ENCODE results near the gene CNN2. TPM values are rescaled to one million over a fixed set of nuclear protein-coding genes. Genes with fewer than 3 reads are reported as not detected.

CNN2 gene
- total RNA-seq, 6 experiments from 2014 or later: 483 to 579 (median 507) TPM

- Mint-ChIP-seq H3K4me3 (no peak overlapping the region), H3K27me3 (ENCODE audit: insufficient read depth) (peaks cover 15% of the 10 kb centered on the region), H3K36me3 (ENCODE audit: low read depth) (no peaks in the 10 kb centered on the region), H3K9me3 (no peaks in the 10 kb centered on the region), H3K4me1 (ENCODE audit: low read depth) (peaks cover 7% of the 10 kb centered on the region; the same call in 1 of the 2 replicates), H3K27ac (no peak overlapping the region)
- TF ChIP-seq, protein P1, sequence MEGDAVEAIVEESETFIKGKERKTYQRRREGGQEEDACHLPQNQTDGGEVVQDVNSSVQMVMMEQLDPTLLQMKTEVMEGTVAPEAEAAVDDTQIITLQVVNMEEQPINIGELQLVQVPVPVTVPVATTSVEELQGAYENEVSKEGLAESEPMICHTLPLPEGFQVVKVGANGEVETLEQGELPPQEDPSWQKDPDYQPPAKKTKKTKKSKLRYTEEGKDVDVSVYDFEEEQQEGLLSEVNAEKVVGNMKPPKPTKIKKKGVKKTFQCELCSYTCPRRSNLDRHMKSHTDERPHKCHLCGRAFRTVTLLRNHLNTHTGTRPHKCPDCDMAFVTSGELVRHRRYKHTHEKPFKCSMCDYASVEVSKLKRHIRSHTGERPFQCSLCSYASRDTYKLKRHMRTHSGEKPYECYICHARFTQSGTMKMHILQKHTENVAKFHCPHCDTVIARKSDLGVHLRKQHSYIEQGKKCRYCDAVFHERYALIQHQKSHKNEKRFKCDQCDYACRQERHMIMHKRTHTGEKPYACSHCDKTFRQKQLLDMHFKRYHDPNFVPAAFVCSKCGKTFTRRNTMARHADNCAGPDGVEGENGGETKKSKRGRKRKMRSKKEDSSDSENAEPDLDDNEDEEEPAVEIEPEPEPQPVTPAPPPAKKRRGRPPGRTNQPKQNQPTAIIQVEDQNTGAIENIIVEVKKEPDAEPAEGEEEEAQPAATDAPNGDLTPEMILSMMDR (IDR thresholded peaks at IDR 0.05): no peak
- DNase-seq: no peak
These were observed 42.8 kb downstream of the CNN2 start for GRCh38 chr19:1069009-1069779.

- Mint-ChIP-seq H3K9me3 (no peaks in the 10 kb centered on the region), H3K27ac (no peak overlapping the region), H3K4me1 (ENCODE audit: low read depth) (peaks cover 8% of the 10 kb centered on the region), H3K4me3 (no peak overlapping the region), H3K36me3 (ENCODE audit: low read depth) (no peaks in the 10 kb centered on the region), H3K27me3 (ENCODE audit: insufficient read depth) (peaks cover 18% of the 10 kb centered on the region)
- TF ChIP-seq, protein P1 (IDR thresholded peaks at IDR 0.05): peak; percentile 31; the same call in 1 of the 2 replicates
- no peak for DNase-seq
These were observed 44.1 kb downstream of the CNN2 start for GRCh38 chr19:1070576-1070930.

DNA sequence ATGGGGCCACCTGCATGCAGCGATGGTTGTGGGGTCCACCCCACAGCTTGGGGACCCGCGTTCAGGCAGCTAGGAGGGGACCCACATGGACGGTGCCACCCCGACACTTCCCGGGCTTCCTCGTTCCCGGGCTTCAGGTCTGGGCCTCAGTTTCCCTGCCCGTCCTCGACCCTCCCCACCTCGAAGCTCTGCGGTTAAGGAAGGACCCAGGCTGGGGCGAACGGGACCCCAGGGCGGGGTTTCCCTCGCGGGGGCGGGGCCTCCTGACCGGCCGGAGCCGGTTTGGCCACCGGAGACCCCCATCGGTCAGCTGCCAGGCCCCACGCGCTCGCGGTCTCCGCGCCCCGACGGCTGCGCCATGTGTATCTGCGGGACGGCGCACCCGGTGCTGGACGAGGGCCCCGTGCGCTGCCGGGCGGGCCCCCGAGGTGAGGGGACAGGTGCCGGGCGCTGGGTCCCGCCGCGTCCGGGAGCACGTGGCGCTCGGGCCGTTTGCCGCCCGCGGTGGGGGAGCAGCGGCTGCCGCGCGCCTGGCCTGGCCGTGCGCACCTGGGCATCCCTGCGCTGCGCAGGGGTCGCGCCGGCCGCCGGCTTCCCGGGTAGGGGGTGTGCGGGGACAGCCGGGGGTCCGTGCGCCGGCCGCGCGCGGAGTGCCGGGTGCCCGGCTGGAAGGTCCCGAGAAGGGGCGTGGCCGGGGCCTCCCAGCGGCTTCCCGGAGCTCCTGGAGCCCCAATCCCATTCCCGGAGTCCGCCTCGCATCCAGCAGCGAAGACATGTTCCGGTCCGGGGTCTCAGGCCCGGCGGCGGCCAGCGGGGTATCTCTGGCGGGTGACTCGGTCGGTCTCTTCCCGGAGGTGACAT is 44.8 kb downstream of the CNN2 start:
- Mint-ChIP-seq H3K27ac (no peak overlapping the region), H3K27me3 (ENCODE audit: insufficient read depth) (peaks cover 19% of the 10 kb centered on the region), H3K9me3 (no peaks in the 10 kb centered on the region), H3K4me3 (peak overlapping the region; percentile 21), H3K36me3 (ENCODE audit: low read depth) (no peaks in the 10 kb centered on the region), H3K4me1 (ENCODE audit: low read depth) (peaks cover 13% of the 10 kb centered on the region)
- no peak for DNase-seq
- TF ChIP-seq, protein P1 (IDR thresholded peaks at IDR 0.05): 0 out of 2 replicates have a peak, but pooled peaks have one; percentile 3

- Mint-ChIP-seq H3K36me3 (ENCODE audit: low read depth) (no peaks in the 10 kb centered on the region), H3K27ac (no peak overlapping the region), H3K4me1 (ENCODE audit: low read depth) (peaks cover 13% of the 10 kb centered on the region), H3K4me3 (no peak overlapping the region), H3K27me3 (ENCODE audit: insufficient read depth) (peaks cover 17% of the 10 kb centered on the region), H3K9me3 (no peaks in the 10 kb centered on the region)
- no peak for DNase-seq
- TF ChIP-seq, protein P1 (IDR thresholded peaks at IDR 0.05): no peak
These were observed 46.1 kb downstream of the CNN2 start for GRCh38 chr19:1072371-1073015.

DNA sequence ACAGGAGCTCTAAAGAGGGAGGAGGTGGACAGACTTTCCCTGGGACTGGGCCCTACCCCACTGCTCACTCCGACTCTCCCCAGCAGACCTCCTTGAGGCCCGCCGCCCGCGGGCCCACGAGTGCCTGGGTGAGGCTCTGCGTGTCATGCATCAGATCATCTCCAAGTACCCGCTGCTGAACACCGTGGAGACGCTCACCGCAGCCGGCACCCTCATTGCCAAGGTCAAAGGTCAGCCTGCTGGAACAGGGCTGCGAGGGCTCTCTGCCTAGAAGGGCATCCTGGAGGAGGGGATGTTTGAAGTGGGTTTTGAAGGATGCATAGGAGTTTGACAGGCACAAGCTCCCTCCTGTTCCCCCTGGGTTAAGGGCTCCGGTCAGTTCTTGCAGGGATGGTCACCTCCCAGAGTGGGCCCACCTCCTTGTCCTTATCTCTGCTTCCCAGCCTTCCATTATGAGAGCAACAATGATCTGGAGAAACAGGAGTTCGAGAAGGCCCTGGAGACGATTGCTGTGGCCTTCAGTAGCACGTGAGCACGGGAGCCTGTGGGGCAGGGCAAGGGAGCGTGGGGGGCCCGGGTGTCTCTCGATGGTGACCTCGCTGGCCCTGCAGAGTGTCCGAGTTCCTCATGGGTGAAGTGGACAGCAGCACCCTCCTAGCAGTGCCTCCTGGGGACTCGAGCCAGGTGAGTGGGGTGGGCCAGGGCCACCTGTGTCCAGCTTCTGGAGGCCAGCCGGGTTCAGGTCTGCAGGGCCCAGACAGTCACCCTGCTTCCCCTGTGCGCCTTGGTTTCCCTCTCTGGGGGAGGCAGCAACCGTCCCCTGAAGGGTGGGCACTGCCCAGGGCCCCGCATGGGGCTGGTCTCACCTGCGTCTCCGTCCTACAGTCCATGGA is 46.9 kb downstream of the CNN2 start:
- Mint-ChIP-seq H3K4me1 (ENCODE audit: low read depth) (peaks cover 13% of the 10 kb centered on the region), H3K36me3 (ENCODE audit: low read depth) (no peaks in the 10 kb centered on the region), H3K9me3 (no peaks in the 10 kb centered on the region), H3K27me3 (ENCODE audit: insufficient read depth) (peaks cover 14% of the 10 kb centered on the region), H3K4me3 (no peak overlapping the region), H3K27ac (no peak overlapping the region)
- no peak for DNase-seq
- TF ChIP-seq, protein P1 (IDR thresholded peaks at IDR 0.05): no peak
